Cardiac muscle cell (in vitro differentiated cells and primary cell): ENCODE data around the gene CCDC33. TPM values are rescaled to one million over a fixed set of nuclear protein-coding genes. Genes with fewer than 3 reads are reported as not detected.

Experiments used
- DNase-seq, 2 donors: peaks; one replicate each; pipeline versions ENCODE4 v3.0.0 to v3.0.0-alpha.2; 2010 to 2017; ENCODE audit warnings: low read depth in 1 of 2, low spot score in 1 of 2
- H3K27ac ChIP-seq: fragments of 200-600 bp; sonication (generic); 2 replicates; pipeline ENCODE4 v1.5.1; 2016
- H3K27me3 ChIP-seq: fragments of 200-600 bp; sonication (generic); 2 replicates; pipeline ENCODE4 v1.6.0; 2016; ENCODE audit warnings: control low read depth
- H3K36me3 ChIP-seq: fragments of 200-600 bp; sonication (generic); 2 replicates; pipeline ENCODE4 v1.5.1; 2016; ENCODE audit warnings: control low read depth
- H3K4me1 ChIP-seq: fragments of 200-600 bp; sonication (generic); 2 replicates; pipeline ENCODE4 v1.8.1; 2017; ENCODE audit warnings: low read depth, mild to moderate bottlenecking, mixed run types
- H3K4me3 ChIP-seq: fragments of 200-600 bp; sonication (generic); 2 replicates; pipeline ENCODE4 v1.5.1; 2016; ENCODE audit warnings: mild to moderate bottlenecking
- H3K9me3 ChIP-seq: fragments of 200-600 bp; sonication (generic); 2 replicates; pipeline ENCODE4 v1.5.1; 2017; ENCODE audit warnings: low read depth, mild to moderate bottlenecking, control low read depth
- CTCF ChIP-seq: IDR thresholded peaks from 2 replicates; pipeline ENCODE4 v1.5.1; 2012; ENCODE audit warnings: low read depth, mild to moderate bottlenecking, low read length
- polyA plus RNA-seq: library from polyadenylated mRNA; unstranded; fragments of >200 nt; fragmentation: Nextera tagmentation; extraction: Ambion mirVana; gene quantifications from 2 replicates; pipeline ENCODE4 v1.2.1, GENCODE V29; 2016
- total RNA-seq: library from RNA; depleted of rRNA; stranded (reverse); fragments of >200 nt; gene quantifications from 2 replicates; pipeline ENCODE4 v1.2.3, GENCODE V29; 2016

The CCDC33 gene
- total and polyA plus RNA-seq, 2 experiments from 2014 or later: 3.1 to 9.5 TPM

- no peaks in the 10 kb centered on the region for H3K36me3 ChIP-seq
- H3K4me1 ChIP-seq: peaks cover 51% of the 10 kb centered on the region
- no peaks in the 10 kb centered on the region for H3K9me3 ChIP-seq
- H3K27ac ChIP-seq: no peak overlapping the region
- peak in 1 of 2 donors; percentile 58 for DNase-seq
- H3K27me3 ChIP-seq: no peaks in the 10 kb centered on the region
- TF ChIP-seq CTCF: no peak
- no peak overlapping the region for H3K4me3 ChIP-seq
Observed at GRCh38 chr15:74221399-74222239, 14.5 kb upstream of the CCDC33 start.

GRCh38 chr15:74222240-74223119 is 13.6 kb upstream of the CCDC33 start:
- no peak for DNase-seq
- no peak for TF ChIP-seq CTCF
- no peak overlapping the region for H3K27ac ChIP-seq
- no peaks in the 10 kb centered on the region for H3K9me3 ChIP-seq
- no peaks in the 10 kb centered on the region for H3K36me3 ChIP-seq
- no peak overlapping the region for H3K4me3 ChIP-seq
- no peaks in the 10 kb centered on the region for H3K27me3 ChIP-seq
- peaks cover 51% of the 10 kb centered on the region for H3K4me1 ChIP-seq

GRCh38 chr15:74225928-74226327 is 10.2 kb upstream of the CCDC33 start:
- no peaks in the 10 kb centered on the region for H3K9me3 ChIP-seq

GRCh38 chr15:74226761-74227540 is 9.2 kb upstream of the CCDC33 start:
- H3K27me3 ChIP-seq: no peaks in the 10 kb centered on the region
- peaks cover 35% of the 10 kb centered on the region for H3K4me1 ChIP-seq
- no peak overlapping the region for H3K27ac ChIP-seq
- no peaks in the 10 kb centered on the region for H3K36me3 ChIP-seq
- no peak for DNase-seq
- TF ChIP-seq CTCF: no peak
- H3K4me3 ChIP-seq: no peak overlapping the region
- H3K9me3 ChIP-seq: no peaks in the 10 kb centered on the region

More at GRCh38 chr15:74225928-74226327, 10.2 kb upstream of the CCDC33 start:
- no peak for TF ChIP-seq CTCF
- H3K27ac ChIP-seq: no peak overlapping the region
- DNase-seq: no peak
- H3K36me3 ChIP-seq: no peaks in the 10 kb centered on the region
- H3K4me1 ChIP-seq: peaks cover 45% of the 10 kb centered on the region
- no peak overlapping the region for H3K4me3 ChIP-seq
- H3K27me3 ChIP-seq: no peaks in the 10 kb centered on the region
